GM12801 (cell line): ENCODE measurements around the gene NFIC.

Experiments used
- CTCF ChIP-seq: IDR thresholded peaks from one replicate; pipeline ENCODE4 v1.5.1; 2011; ENCODE audit warnings: control low read depth; ENCODE audit not compliant: insufficient read length; ENCODE audit errors: extremely low read depth

The NFIC gene

GRCh38 chr19:3323026-3323425 lies 43.4 kb upstream of the NFIC start:
- no peak for TF ChIP-seq CTCF

DNA sequence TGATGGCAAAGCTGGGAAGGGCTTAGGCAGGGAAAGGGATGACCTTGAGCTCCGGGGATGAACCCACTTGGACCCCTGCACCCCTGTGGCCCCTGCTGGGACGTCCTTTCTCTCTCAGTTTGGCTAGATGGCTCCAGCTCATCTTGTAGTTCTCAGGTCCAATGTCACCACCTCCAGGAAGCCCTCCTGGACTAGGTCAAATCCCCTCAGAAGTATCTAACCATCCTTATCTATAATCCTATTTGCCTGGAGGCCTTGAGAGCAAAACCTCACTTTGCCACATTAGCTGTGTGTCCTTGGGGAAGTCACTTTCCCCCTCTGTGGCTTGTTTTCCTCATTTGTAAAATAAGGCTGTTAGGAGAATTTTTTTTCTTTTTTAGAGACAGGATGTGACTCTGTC lies 42.7 kb upstream of the NFIC start:
- TF ChIP-seq CTCF, result no peak

- no peak for TF ChIP-seq CTCF
These were observed 42.0 kb upstream of the NFIC start for GRCh38 chr19:3324405-3324856.

GRCh38 chr19:3325451-3325850 lies 40.9 kb upstream of the NFIC start:
- no peak for TF ChIP-seq CTCF

DNA sequence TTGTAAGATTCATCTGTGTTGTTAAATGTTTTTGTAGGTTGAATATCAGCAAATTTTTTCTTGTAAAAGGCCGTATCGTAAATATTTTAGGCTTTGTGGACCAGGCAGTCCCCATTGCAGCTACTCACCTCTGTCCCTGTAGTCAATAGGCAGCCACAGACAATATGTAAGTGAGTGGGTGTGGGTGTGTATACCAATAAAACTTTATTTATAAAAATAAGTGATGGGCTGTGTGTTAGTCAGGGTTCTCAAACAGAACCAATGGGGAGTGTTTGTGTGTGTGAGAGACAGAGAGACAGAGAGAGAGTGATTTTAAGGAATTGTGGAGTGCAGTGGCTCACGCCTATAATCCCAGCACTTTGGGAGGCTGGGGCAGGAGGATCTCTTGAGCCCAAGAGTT lies 37.6 kb upstream of the NFIC start:
- TF ChIP-seq CTCF, result no peak

DNA sequence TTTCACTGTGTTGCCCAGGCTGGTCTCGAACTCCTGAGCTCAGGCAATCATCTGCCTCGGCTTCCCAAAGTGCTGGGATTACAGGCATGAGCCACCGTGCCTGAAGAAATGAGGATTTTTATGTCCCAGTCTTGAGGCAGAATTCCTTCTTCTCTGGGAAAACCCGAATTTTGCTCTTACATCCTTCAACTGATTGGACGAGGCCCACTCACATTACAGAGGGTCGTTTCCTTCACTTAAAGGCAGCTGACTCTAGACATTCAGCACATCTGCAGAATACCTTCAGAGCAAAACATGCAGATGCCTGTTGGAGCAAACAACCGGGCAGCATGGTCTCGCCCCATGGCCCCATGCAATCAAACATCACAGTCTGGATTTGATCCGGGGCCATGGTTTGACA lies 36.3 kb upstream of the NFIC start:
- no peak for TF ChIP-seq CTCF

DNA sequence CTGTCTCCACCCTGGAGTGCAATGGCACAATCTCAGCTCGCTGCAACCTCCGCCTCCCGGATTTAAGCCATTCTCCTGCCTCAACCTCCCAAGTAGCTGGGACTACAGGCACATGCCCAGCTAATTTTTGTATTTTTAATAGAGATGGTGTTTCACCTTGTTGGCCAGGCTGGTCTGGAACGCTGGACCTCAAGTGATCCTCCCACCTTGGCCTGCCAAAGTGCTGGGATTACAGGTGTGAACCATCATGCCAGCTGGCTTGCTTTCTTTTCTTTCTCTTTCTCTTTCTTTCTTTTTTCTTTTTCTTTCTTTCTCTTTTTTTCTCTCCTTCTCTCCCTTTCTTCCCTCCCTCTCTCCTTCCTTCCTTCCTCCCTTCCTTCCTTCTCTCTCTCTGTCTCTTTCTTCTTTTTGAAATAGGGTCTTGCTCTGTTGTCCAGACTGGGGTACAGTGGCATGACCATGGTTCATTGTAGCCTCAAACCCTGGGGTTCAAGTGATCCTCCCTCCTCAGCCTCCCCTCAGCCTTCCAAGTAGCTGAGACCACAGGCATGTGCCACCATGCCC lies 33.3 kb upstream of the NFIC start:
- TF ChIP-seq CTCF, result no peak
